Thyroid gland (tissue), 4 donors: ENCODE results near the gene MAGEB17.

Experiments
- CTCF ChIP-seq, 6 experiments: fragments of 200-600 bp in 3 of 6; fragments of 450-650 bp in 3 of 6; sonication (generic) in 3 of 6; IDR thresholded peaks; one replicate each; pipeline ENCODE4 v1.5.1; 2016 to 2019; ENCODE audit warnings: antibody characterized with exemption in 6 of 6, mild to moderate bottlenecking in 2 of 6, inconsistent platforms in 1 of 6, moderate library complexity in 1 of 6
- POLR2A ChIP-seq, 2 donors: fragments of 450-650 bp; IDR thresholded peaks; one replicate each; pipeline ENCODE4 v1.6.1; 2017; ENCODE audit warnings: antibody characterized with exemption in 2 of 2, mild to moderate bottlenecking in 2 of 2, moderate library complexity in 1 of 2

- TF ChIP-seq CTCF (IDR thresholded peaks at IDR 0.05) (no peak), POLR2A (IDR thresholded peaks at IDR 0.05) (no peak)
Measured at GRCh38 chrX:16185725-16186136, 18.4 kb downstream of the MAGEB17 start.
